Heart left ventricle (tissue), 16 donors: Measurements from ENCODE around the gene TMSB15C. TPM values are rescaled to one million over a fixed set of nuclear protein-coding genes. Genes with fewer than 3 reads are reported as not detected.
A peak's percentile ranks its signal among the peaks of the same experiment; 100 is the strongest.

Experiments
- ATAC-seq, 4 donors: fragments of 200-7000 bp; cut with Tn5 transposase; one replicate each; pipeline ENCODE4 v1.9.1; 2020 to 2022; ENCODE audit warnings: moderate library complexity in 4 of 4, mild to moderate bottlenecking in 3 of 4, moderate number of reproducible peaks in 1 of 4
- DNase-seq, 5 donors: peaks; one replicate each; pipeline ENCODE4 v3.0.0-alpha.2; 2020
- H3K27ac ChIP-seq, 12 donors: fragments of 200-600 bp; sonication (generic) in 4 of 12; one replicate each; pipeline versions ENCODE4 v1.5.0 to v1.8.0; 2016 to 2022; ENCODE audit warnings: mild to moderate bottlenecking in 2 of 12
- H3K27me3 ChIP-seq, 9 donors: fragments of 200-600 bp; sonication (generic) in 2 of 9; one replicate each; pipeline versions ENCODE4 v1.5.1 to v1.8.0; 2016 to 2022; ENCODE audit warnings: mild to moderate bottlenecking in 3 of 9
- H3K36me3 ChIP-seq, 9 donors: fragments of 200-600 bp; sonication (generic) in 2 of 9; one replicate each; pipeline versions ENCODE4 v1.5.0 to v1.8.0; 2018 to 2022; ENCODE audit warnings: mild to moderate bottlenecking in 2 of 9
- H3K4me1 ChIP-seq, 12 donors: fragments of 200-600 bp; sonication (generic) in 4 of 12; one replicate each; pipeline versions ENCODE4 v1.5.0 to v1.8.0; 2016 to 2022; ENCODE audit warnings: mild to moderate bottlenecking in 3 of 12
- H3K4me3 ChIP-seq, 12 donors: fragments of 200-600 bp; sonication (generic) in 4 of 12; one replicate each; pipeline versions ENCODE4 v1.5.0 to v1.8.0; 2017 to 2022; ENCODE audit warnings: mild to moderate bottlenecking in 9 of 12, moderate library complexity in 4 of 12
- H3K9me3 ChIP-seq, 12 donors: fragments of 200-600 bp; sonication (generic) in 4 of 12; one replicate each; pipeline versions ENCODE4 v1.5.0 to v1.8.0; 2016 to 2022; ENCODE audit warnings: mild to moderate bottlenecking in 1 of 12
- CTCF ChIP-seq, 12 donors: fragments of 200-600 bp; sonication (generic) in 4 of 12; IDR thresholded peaks; one replicate each; pipeline versions ENCODE4 v1.5.0 to v1.8.0; 2018 to 2022; ENCODE audit warnings: antibody characterized with exemption in 12 of 12, mild to moderate bottlenecking in 5 of 12
- POLR2A ChIP-seq, 2 donors: fragments of 450-650 bp; IDR thresholded peaks; one replicate each; pipeline ENCODE4 v1.6.1; 2017; ENCODE audit warnings: antibody characterized with exemption in 2 of 2, mild to moderate bottlenecking in 2 of 2, moderate library complexity in 2 of 2
- WGBS, 4 donors: extraction: QIAGEN DNeasy Blood & Tissue Kit in 2 of 4; methylation state at CpG; one replicate each; pipeline versions ENCODE4 v1.1.5 to v1.1.7; 2013 to 2018; 5-methylcytosine and 5-hydroxymethylcytosine counted together
- intact Hi-C, 10 donors: fragments of 100-400 bp; cut with DNase I; formaldehyde crosslinking; loops; one replicate each; pipeline versions ENCODE4 v1.11.1 to v1.14.2; 2022
- polyA plus RNA-seq, 2 donors: library from polyadenylated mRNA; stranded (reverse); fragments of 200-250 nt; gene quantifications; one replicate each; pipeline ENCODE4 v1.2.3, GENCODE V29; 2013
- total RNA-seq, 9 donors: library from RNA; depleted of rRNA in 2 of 9; stranded (reverse); fragments of >200 nt in 2 of 9; fragmentation: NEBNext Ultra II Directional in 3 of 9; extraction: Animal tissue kit (Norgen Biotek cat#: 25700) in 3 of 9; gene quantifications; one replicate each; pipeline versions ENCODE4 v1.1.0 to v1.2.4, GENCODE V29; 2016 to 2023
- donor health status: ischemic (EF 13 %, LVEDD 7.1; RV severe dilation, severe dysfunction).
- donor health status: healthy with polysubstance abuse.
- donor health status: DM: no; HTN: yes; CAD: no.
- donor health status: DM: no; HTN: no; CAD: no.
- donor health status: ischemic (EF 25% LVEDD 6.9; RV normal size, moderate dysfunction).
- donor health status: ischemic (EF 25% LVEDD 5.7; RV mildly dilated, moderate dysfunction).
- donor health status: healthy.
- donor health status: DM: yes; HTN: yes; CAD: no.
- donor health status: ischemic (EF 35%, LVEDD 5.7; RV mildly dilated, moderate dysfunction).
- donor health status: nonischemic (EF 11% LVEDD 7.7; RV severe dilation, severe dysfunction).
- donor health status: DM: yes; HTN: yes; CAD: no.
- donor health status: PGD.
- donor health status: ischemic (EF 29% LVEDD 5.4; RV normal size, mild dysfunction).
- donor health status: nonischemic (EF 23%, LVEDD 6.1; RV moderate dilation, normal function).

The TMSB15C gene
- total and polyA plus RNA-seq, 11 donors = 0.08 to 0.54 (median 0.19) TPM; not detected in 4

DNA sequence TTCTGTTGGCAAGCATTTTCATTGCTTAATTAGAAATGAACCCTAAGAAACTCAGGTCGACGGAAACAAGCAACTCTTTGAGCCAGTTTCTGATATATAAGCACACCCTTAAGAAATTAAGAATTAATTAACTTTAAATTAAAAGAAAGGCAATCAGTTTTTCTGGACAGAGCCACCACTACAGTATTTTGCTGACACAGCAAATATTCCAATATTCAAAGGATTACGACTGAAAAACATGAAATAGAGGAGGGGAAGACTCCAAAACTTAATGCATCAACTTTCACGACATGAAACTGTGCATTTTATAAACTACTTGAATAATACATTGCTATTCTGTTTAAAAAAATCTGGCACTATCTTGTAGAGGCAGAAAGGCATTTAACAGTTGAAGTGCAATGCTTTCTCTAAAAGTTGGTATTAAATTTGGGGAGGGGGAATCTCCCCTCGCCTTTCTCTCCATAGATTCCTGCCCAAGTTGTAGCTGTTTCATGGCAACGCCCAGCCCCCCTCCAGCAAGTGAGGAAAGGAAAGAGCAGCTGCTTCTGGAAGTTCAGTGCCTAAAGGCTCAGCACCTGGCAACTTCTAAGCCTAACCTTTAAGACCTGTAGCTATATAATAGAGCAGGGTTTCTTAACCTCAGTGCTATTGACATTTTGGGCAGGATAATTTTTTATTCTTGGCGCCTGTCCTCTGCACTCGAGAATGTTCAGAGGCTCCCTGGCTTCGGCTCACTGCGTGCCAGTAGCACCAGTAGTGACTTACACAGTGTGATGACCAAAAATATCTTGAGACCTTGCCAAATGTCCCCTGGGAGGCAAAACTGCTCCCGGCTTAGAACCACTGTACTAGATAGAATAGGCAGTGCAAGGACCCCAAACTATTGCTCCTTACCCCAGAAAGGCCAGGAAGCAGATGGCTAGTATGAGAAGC lies 29.6 kb upstream of the TMSB15C start:
- ATAC-seq = peak; percentile 82 to 91 (median 84)

GRCh38 chrX:104104676-104105075 lies 28.6 kb upstream of the TMSB15C start:
- Histone ChIP-seq H3K9me3 (no peaks in the 10 kb centered on the region), H3K36me3 (no peaks in the 10 kb centered on the region), H3K4me1 (peaks cover 0 to 6% (median 0%) of the 10 kb centered on the region in 12 donors), H3K27ac (no peak overlapping the region), H3K4me3 (no peak overlapping the region), H3K27me3 (peaks cover 0 to 17% (median 0%) of the 10 kb centered on the region in 9 donors)
- DNase-seq (no peak), ATAC-seq (no peak)
- WGBS, 4 donors = 58 to 94% (median 81%) methylated on average over 5 to 10 of the region's 10 CpGs
- TF ChIP-seq POLR2A (IDR thresholded peaks at IDR 0.05) = no peak
- no peak for TF ChIP-seq CTCF (IDR thresholded peaks at IDR 0.05)
- intact Hi-C loops = no loop called here

More for the DNA sequence above, 29.6 kb upstream of the TMSB15C start:
- Histone ChIP-seq H3K4me3 (no peak overlapping the region), H3K4me1 (peaks cover 0 to 6% (median 0%) of the 10 kb centered on the region in 12 donors), H3K9me3 (no peaks in the 10 kb centered on the region), H3K27me3 (peaks cover 0 to 8% (median 0%) of the 10 kb centered on the region in 9 donors), H3K36me3 (no peaks in the 10 kb centered on the region), H3K27ac (peak overlapping the region in 4 of 12 donors; percentile 3 to 63 (median 46))
- WGBS, 4 donors = 54 to 60% (median 57%) methylated on average over 11 of the region's 11 CpGs
- intact Hi-C loops = no loop called here
- peak in 3 of 5 donors; percentile 24 to 59 (median 37) for DNase-seq
- no peak for TF ChIP-seq CTCF (IDR thresholded peaks at IDR 0.05)
- no peak for TF ChIP-seq POLR2A (IDR thresholded peaks at IDR 0.05)

DNA sequence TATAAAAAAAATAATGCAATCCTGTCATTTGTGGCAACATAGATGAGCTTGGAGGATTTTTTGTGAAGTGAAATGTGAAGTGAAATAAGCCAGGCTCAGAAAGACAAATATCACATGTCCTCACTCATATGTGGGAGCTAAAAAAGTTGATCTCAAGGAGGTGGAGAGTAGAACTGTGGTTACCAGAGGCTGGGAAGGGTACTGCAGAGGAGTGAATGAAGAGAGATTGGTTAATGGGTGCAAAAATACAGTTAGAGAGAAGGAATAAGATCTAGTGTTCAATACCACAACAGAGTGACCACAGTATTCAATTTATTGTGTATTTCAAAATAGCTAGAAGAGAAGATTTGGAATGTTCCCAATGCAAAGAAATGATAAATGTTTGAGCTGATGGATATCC lies 22.9 kb upstream of the TMSB15C start:
- intact Hi-C loops = loop anchor here in 5 of 10 donors (1.0 to 2.0 kb wide), 3 partner anchors 36 to 38 kb away; no protein-coding TSS in a partner anchor
- Histone ChIP-seq H3K27me3 (peaks cover 0 to 45% (median 0%) of the 10 kb centered on the region in 9 donors), H3K36me3 (no peaks in the 10 kb centered on the region)

More for the DNA sequence above, 22.9 kb upstream of the TMSB15C start:
- no peak overlapping the region for H3K27ac ChIP-seq
- no peak overlapping the region for H3K4me3 ChIP-seq
- DNase-seq (no peak), ATAC-seq (no peak)
- no peaks in the 10 kb centered on the region for H3K9me3 ChIP-seq
- TF ChIP-seq POLR2A (IDR thresholded peaks at IDR 0.05) = no peak
- no peak for TF ChIP-seq CTCF (IDR thresholded peaks at IDR 0.05)
- no peaks in the 10 kb centered on the region for H3K4me1 ChIP-seq
